ENCODE measurements around the gene NFATC2IP.

The NFATC2IP gene

GRCh38 chr16:28980929-28981328, 30.2 kb downstream of the NFATC2IP start:
- DNase-seq (ENCODE audit: low read depth), result no peak
- TF ChIP-seq CTCF (IDR thresholded peaks at IDR 0.05; ENCODE audit: insufficient read depth, low read depth, low read length, missing control alignments), result no peak
- no peak overlapping the region for H3K4me3 ChIP-seq (ENCODE audit: low read length)

- peak; percentile 49 for TF ChIP-seq CTCF (IDR thresholded peaks at IDR 0.05; ENCODE audit: insufficient read depth, low read depth, low read length, missing control alignments)
- no peak overlapping the region for H3K4me3 ChIP-seq (ENCODE audit: low read length)
- no peak for DNase-seq (ENCODE audit: low read depth)
Measured at GRCh38 chr16:28981517-28981916, 30.8 kb downstream of the NFATC2IP start.

GRCh38 chr16:28982418-28982817, 31.7 kb downstream of the NFATC2IP start:
- no peak for TF ChIP-seq CTCF (IDR thresholded peaks at IDR 0.05; ENCODE audit: insufficient read depth, low read depth, low read length, missing control alignments)
- no peak for DNase-seq (ENCODE audit: low read depth)
- H3K4me3 ChIP-seq (ENCODE audit: low read length), result no peak overlapping the region

- no peak for DNase-seq (ENCODE audit: low read depth)
- TF ChIP-seq CTCF (IDR thresholded peaks at IDR 0.05; ENCODE audit: insufficient read depth, low read depth, low read length, missing control alignments), result no peak
- H3K4me3 ChIP-seq (ENCODE audit: low read length), result no peak overlapping the region
Measured at GRCh38 chr16:28982949-28983348, 32.2 kb downstream of the NFATC2IP start.

GRCh38 chr16:28983644-28984043, 32.9 kb downstream of the NFATC2IP start:
- no peak overlapping the region for H3K4me3 ChIP-seq (ENCODE audit: low read length)
- no peak for TF ChIP-seq CTCF (IDR thresholded peaks at IDR 0.05; ENCODE audit: insufficient read depth, low read depth, low read length, missing control alignments)
- DNase-seq (ENCODE audit: low read depth), result no peak

GRCh38 chr16:28984091-28984490, 33.4 kb downstream of the NFATC2IP start:
- TF ChIP-seq CTCF (IDR thresholded peaks at IDR 0.05; ENCODE audit: insufficient read depth, low read depth, low read length, missing control alignments), result no peak
- DNase-seq (ENCODE audit: low read depth), result no peak
- H3K4me3 ChIP-seq (ENCODE audit: low read length), result no peak overlapping the region

GRCh38 chr16:28984619-28985135, 33.9 kb downstream of the NFATC2IP start, which contains the start of gene LAT:
Gene LAT (plus strand): TSS chr16:28985052. CDS start chr16:28985418, 366 bp downstream.
- TF ChIP-seq CTCF (IDR thresholded peaks at IDR 0.05; ENCODE audit: insufficient read depth, low read depth, low read length, missing control alignments), result no peak
- H3K4me3 ChIP-seq (ENCODE audit: low read length), result no peak within 1 kb of the TSS
- DNase-seq (ENCODE audit: low read depth), result no peak

Data from epithelial cell of esophagus (primary cell).